Measurements from ENCODE around the gene RTN1.

RTN1 gene

DNA sequence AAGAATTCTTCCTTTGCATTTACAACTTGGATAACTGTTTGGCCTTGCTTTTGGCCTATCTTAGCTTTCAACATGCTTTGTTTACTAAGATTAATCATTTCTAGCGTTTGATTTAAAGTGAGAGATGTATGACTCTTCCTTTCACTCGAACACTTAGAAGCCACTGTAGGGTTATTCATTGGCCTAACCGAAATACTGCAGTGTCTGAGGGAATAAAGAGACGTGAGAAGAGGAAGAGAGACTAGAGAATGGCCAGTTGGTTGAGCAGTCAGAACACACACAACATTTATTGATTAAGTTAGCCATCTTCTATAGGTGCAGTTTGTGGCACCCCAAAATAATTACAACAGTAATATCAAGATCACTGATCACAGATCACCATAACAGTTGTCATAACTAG is 231.7 kb downstream of the RTN1 start:
- no peaks in the 10 kb centered on the region for H3K79me2 ChIP-seq (ENCODE audit: insufficient read depth, low read length)
- TF ChIP-seq, protein P1, sequence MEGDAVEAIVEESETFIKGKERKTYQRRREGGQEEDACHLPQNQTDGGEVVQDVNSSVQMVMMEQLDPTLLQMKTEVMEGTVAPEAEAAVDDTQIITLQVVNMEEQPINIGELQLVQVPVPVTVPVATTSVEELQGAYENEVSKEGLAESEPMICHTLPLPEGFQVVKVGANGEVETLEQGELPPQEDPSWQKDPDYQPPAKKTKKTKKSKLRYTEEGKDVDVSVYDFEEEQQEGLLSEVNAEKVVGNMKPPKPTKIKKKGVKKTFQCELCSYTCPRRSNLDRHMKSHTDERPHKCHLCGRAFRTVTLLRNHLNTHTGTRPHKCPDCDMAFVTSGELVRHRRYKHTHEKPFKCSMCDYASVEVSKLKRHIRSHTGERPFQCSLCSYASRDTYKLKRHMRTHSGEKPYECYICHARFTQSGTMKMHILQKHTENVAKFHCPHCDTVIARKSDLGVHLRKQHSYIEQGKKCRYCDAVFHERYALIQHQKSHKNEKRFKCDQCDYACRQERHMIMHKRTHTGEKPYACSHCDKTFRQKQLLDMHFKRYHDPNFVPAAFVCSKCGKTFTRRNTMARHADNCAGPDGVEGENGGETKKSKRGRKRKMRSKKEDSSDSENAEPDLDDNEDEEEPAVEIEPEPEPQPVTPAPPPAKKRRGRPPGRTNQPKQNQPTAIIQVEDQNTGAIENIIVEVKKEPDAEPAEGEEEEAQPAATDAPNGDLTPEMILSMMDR (IDR thresholded peaks at IDR 0.05; ENCODE audit: low read length), result no peak
- no peak for TF ChIP-seq EZH2 (IDR thresholded peaks at IDR 0.05; ENCODE audit: borderline replicate concordance, low read length)

DNA sequence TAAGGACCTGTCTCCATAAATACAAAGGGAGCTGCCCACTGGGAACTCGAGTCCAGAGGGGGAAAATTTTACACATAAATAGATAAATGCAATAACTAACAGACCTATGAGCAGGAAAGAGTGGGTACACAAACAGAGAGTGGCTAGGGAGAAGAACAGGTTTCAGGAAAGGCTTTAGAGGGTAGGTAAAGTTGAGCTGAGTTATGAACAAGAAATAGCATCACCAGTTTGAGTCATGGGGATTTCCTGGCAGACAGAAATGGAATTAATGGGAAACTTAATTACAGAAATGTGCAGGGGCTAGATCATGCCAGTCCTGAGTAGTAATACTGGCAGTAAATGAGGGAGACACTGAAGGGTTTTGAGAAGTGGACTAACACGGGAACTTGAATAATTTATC is 236.0 kb downstream of the RTN1 start:
- H3K79me2 ChIP-seq (ENCODE audit: insufficient read depth, low read length), result no peaks in the 10 kb centered on the region

More for the DNA sequence above, 231.7 kb downstream of the RTN1 start:
- no peaks in the 10 kb centered on the region for H3K9me2 ChIP-seq (ENCODE audit: low read depth, low read length)
- H3K27me3 ChIP-seq (ENCODE audit: insufficient read depth, low read length), result no peaks in the 10 kb centered on the region
- no peaks in the 10 kb centered on the region for H4K20me1 ChIP-seq (ENCODE audit: insufficient read depth, low read length)
- no peak overlapping the region for H3K9ac ChIP-seq (ENCODE audit: low read length)
- H3K4me1 ChIP-seq (ENCODE audit: insufficient read depth, low read length, severe bottlenecking), result no peaks in the 10 kb centered on the region
- H3K9me3 ChIP-seq (ENCODE audit: low read length), result no peaks in the 10 kb centered on the region
- H3K36me3 ChIP-seq (ENCODE audit: insufficient read depth, low read length), result no peaks in the 10 kb centered on the region
- H3K4me2 ChIP-seq (ENCODE audit: low read length), result no peak overlapping the region
- H3F3A ChIP-seq (ENCODE audit: insufficient read depth, low read length), result no peaks in the 10 kb centered on the region
- H3K4me3 ChIP-seq (ENCODE audit: low read depth, low read length, poor library complexity, severe bottlenecking), result no peak overlapping the region
- no peak overlapping the region for H3K27ac ChIP-seq (ENCODE audit: low read depth, low read length, poor library complexity, severe bottlenecking)
- H2AFZ ChIP-seq (ENCODE audit: low read length), result no peak overlapping the region

DNA sequence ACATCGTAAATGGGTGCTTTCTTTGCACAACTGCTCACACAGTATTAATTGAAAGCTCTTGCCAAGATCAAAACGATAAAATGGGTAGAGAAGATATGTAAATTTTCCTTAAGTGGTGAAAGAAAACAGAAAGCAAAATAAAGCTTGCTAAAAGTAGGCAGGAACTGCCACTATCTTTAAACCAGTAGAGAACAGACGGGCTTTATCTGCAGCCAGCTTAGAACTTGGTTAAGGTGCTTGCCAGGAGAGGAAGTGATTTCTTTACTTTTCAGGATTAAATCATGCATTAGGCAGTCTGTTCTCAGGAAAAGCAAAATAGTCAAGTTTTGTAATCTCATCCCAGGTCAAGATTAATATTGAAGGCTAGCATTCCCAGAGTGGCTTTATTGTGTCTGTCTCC is 237.1 kb downstream of the RTN1 start:
- Histone ChIP-seq H3K4me3 (ENCODE audit: low read depth, low read length, poor library complexity, severe bottlenecking) (no peak overlapping the region), H3K9ac (ENCODE audit: low read length) (no peak overlapping the region), H3K4me1 (ENCODE audit: insufficient read depth, low read length, severe bottlenecking) (no peaks in the 10 kb centered on the region)

More for the DNA sequence above, 236.0 kb downstream of the RTN1 start:
- Histone ChIP-seq H3K9me3 (ENCODE audit: low read length) (no peaks in the 10 kb centered on the region), H3K27me3 (ENCODE audit: insufficient read depth, low read length) (no peaks in the 10 kb centered on the region), H2AFZ (ENCODE audit: low read length) (no peak overlapping the region), H3K4me2 (ENCODE audit: low read length) (no peak overlapping the region), H3K36me3 (ENCODE audit: insufficient read depth, low read length) (no peaks in the 10 kb centered on the region), H4K20me1 (ENCODE audit: insufficient read depth, low read length) (no peaks in the 10 kb centered on the region), H3K4me3 (ENCODE audit: low read depth, low read length, poor library complexity, severe bottlenecking) (no peak overlapping the region), H3K27ac (ENCODE audit: low read depth, low read length, poor library complexity, severe bottlenecking) (no peak overlapping the region), H3K9ac (ENCODE audit: low read length) (no peak overlapping the region), H3K4me1 (ENCODE audit: insufficient read depth, low read length, severe bottlenecking) (no peaks in the 10 kb centered on the region), H3K9me2 (ENCODE audit: low read depth, low read length) (no peaks in the 10 kb centered on the region), H3F3A (ENCODE audit: insufficient read depth, low read length) (no peaks in the 10 kb centered on the region)
- TF ChIP-seq EZH2 (IDR thresholded peaks at IDR 0.05; ENCODE audit: borderline replicate concordance, low read length), result no peak
- TF ChIP-seq, protein P1 (IDR thresholded peaks at IDR 0.05; ENCODE audit: low read length), result no peak

More for the DNA sequence above, 237.1 kb downstream of the RTN1 start:
- Histone ChIP-seq H2AFZ (ENCODE audit: low read length) (no peak overlapping the region), H3K36me3 (ENCODE audit: insufficient read depth, low read length) (no peaks in the 10 kb centered on the region), H3K27me3 (ENCODE audit: insufficient read depth, low read length) (no peaks in the 10 kb centered on the region), H3F3A (ENCODE audit: insufficient read depth, low read length) (no peaks in the 10 kb centered on the region), H3K79me2 (ENCODE audit: insufficient read depth, low read length) (no peaks in the 10 kb centered on the region), H3K9me3 (ENCODE audit: low read length) (no peaks in the 10 kb centered on the region), H3K4me2 (ENCODE audit: low read length) (no peak overlapping the region), H3K9me2 (ENCODE audit: low read depth, low read length) (no peaks in the 10 kb centered on the region), H4K20me1 (ENCODE audit: insufficient read depth, low read length) (no peaks in the 10 kb centered on the region), H3K27ac (ENCODE audit: low read depth, low read length, poor library complexity, severe bottlenecking) (no peak overlapping the region)
- TF ChIP-seq, protein P1 (IDR thresholded peaks at IDR 0.05; ENCODE audit: low read length), result no peak
- TF ChIP-seq EZH2 (IDR thresholded peaks at IDR 0.05; ENCODE audit: borderline replicate concordance, low read length), result no peak

Data from OCI-LY1 (cell line).